Body of pancreas (tissue), 4 donors: ENCODE measurements around the gene ERAS.

Experiments
- CTCF ChIP-seq, 7 experiments: fragments of 450-650 bp in 4 of 7; fragments of 200-600 bp in 3 of 7; sonication (generic) in 3 of 7; IDR thresholded peaks; one replicate each; pipeline ENCODE4 v1.5.1; 2016 to 2019; ENCODE audit warnings: antibody characterized with exemption in 7 of 7
- POLR2A ChIP-seq, 3 donors: fragments of 450-650 bp; IDR thresholded peaks; one replicate each; pipeline ENCODE4 v1.6.1; 2016; ENCODE audit warnings: antibody characterized with exemption in 3 of 3, mild to moderate bottlenecking in 2 of 3

GRCh38 chrX:48829016-48829735 is 2.9 kb downstream of the ERAS start:
- no peak for TF ChIP-seq CTCF (IDR thresholded peaks at IDR 0.05)
- no peak for TF ChIP-seq POLR2A (IDR thresholded peaks at IDR 0.05)
